Measurements from ENCODE around the gene ELAVL2. TPM values are rescaled to one million over a fixed set of nuclear protein-coding genes. Genes with fewer than 3 reads are reported as not detected.

The ELAVL2 gene
- total RNA-seq, 4 donors from 2014 or later: under 0.01 to 1.4 (median 0.84) TPM

- no peaks in the 10 kb centered on the region for H3K9me3 ChIP-seq
- no peaks in the 10 kb centered on the region for H3K27me3 ChIP-seq
- no peaks in the 10 kb centered on the region for H3K36me3 ChIP-seq
- intact Hi-C loops (cut with DNase I): no loop called here
- H3K4me3 ChIP-seq: no peak overlapping the region
- no peaks in the 10 kb centered on the region for H3K4me1 ChIP-seq
- H3K27ac ChIP-seq (replicated peaks in 1 of 4): no peak overlapping the region
- DNase-seq (ENCODE audit: extremely low spot score): no peak
- TF ChIP-seq POLR2AphosphoS5 (IDR thresholded peaks at IDR 0.05) (no peak), EP300 (IDR thresholded peaks at IDR 0.05) (no peak), POLR2A (IDR thresholded peaks at IDR 0.05; ENCODE audit: low read depth) (no peak), CTCF (IDR thresholded peaks at IDR 0.05) (no peak)
- 94% methylated on average over 3 of the region's 3 CpGs for WGBS
These were observed 75.2 kb downstream of the ELAVL2 start for GRCh38 chr9:23750808-23751207.

- Histone ChIP-seq H3K4me3 (no peak overlapping the region), H3K4me1 (peaks cover 0 to 9% (median 3%) of the 10 kb centered on the region in 4 donors), H3K9me3 (no peaks in the 10 kb centered on the region), H3K36me3 (no peaks in the 10 kb centered on the region), H3K27me3 (no peaks in the 10 kb centered on the region), H3K27ac (replicated peaks in 1 of 4) (no peak overlapping the region)
- WGBS: 79% methylated on average over 5 of the region's 5 CpGs
- TF ChIP-seq POLR2A (IDR thresholded peaks at IDR 0.05; ENCODE audit: low read depth): no peak
- TF ChIP-seq POLR2AphosphoS5 (IDR thresholded peaks at IDR 0.05): no peak
- no peak for TF ChIP-seq CTCF (IDR thresholded peaks at IDR 0.05)
- no peak for TF ChIP-seq EP300 (IDR thresholded peaks at IDR 0.05)
- DNase-seq (ENCODE audit: extremely low spot score): no peak
- intact Hi-C loops (cut with DNase I): no loop called here
These were observed 78.7 kb downstream of the ELAVL2 start for GRCh38 chr9:23747088-23748075.

- Histone ChIP-seq H3K36me3 (no peaks in the 10 kb centered on the region), H3K27me3 (no peaks in the 10 kb centered on the region), H3K27ac (replicated peaks in 1 of 4) (no peak overlapping the region), H3K9me3 (no peaks in the 10 kb centered on the region), H3K4me1 (peaks cover 0 to 11% (median 3%) of the 10 kb centered on the region in 4 donors), H3K4me3 (no peak overlapping the region)
- TF ChIP-seq POLR2AphosphoS5 (IDR thresholded peaks at IDR 0.05) (no peak), CTCF (IDR thresholded peaks at IDR 0.05) (no peak), EP300 (IDR thresholded peaks at IDR 0.05) (no peak), POLR2A (IDR thresholded peaks at IDR 0.05; ENCODE audit: low read depth) (no peak)
- no peak for DNase-seq (ENCODE audit: extremely low spot score)
- intact Hi-C loops (cut with DNase I): no loop called here
- WGBS: 70% methylated on average over 2 of the region's 2 CpGs
These were observed 79.7 kb downstream of the ELAVL2 start for GRCh38 chr9:23746317-23746716.

GRCh38 chr9:23743036-23743435 lies 83.0 kb downstream of the ELAVL2 start:
- no peak for TF ChIP-seq CTCF (IDR thresholded peaks at IDR 0.05)
- no peak for TF ChIP-seq EP300 (IDR thresholded peaks at IDR 0.05)
- no peak for TF ChIP-seq POLR2A (IDR thresholded peaks at IDR 0.05; ENCODE audit: low read depth)
- no peak for TF ChIP-seq POLR2AphosphoS5 (IDR thresholded peaks at IDR 0.05)
- 75% methylated on average over 3 of the region's 3 CpGs for WGBS
- intact Hi-C loops (cut with DNase I): no loop called here

More at GRCh38 chr9:23743036-23743435, 83.0 kb downstream of the ELAVL2 start:
- no peak for DNase-seq (ENCODE audit: extremely low spot score)
- H3K36me3 ChIP-seq: no peaks in the 10 kb centered on the region
- H3K9me3 ChIP-seq: no peaks in the 10 kb centered on the region
- no peak overlapping the region for H3K4me3 ChIP-seq
- no peaks in the 10 kb centered on the region for H3K27me3 ChIP-seq
- H3K27ac ChIP-seq (replicated peaks in 1 of 4): no peak overlapping the region
- peaks cover 0 to 11% (median 3%) of the 10 kb centered on the region in 4 donors for H3K4me1 ChIP-seq
